HG03575 (cell line): ENCODE measurements around the gene CACNA2D4.

Experiments used
- ATAC-seq: cut with Tn5 transposase; IDR thresholded peaks from one replicate; pipeline ENCODE4 v1.9.1; 2021; ENCODE audit not compliant: unreplicated experiment, insufficient number of reproducible peaks, low FRiP score; ENCODE audit errors: extremely low read depth

Gene CACNA2D4

GRCh38 chr12:1777798-1778197 is 140.7 kb downstream of the CACNA2D4 start:
- ATAC-seq: no peak

- no peak for ATAC-seq
Observed at GRCh38 chr12:1776170-1776921, 142.1 kb downstream of the CACNA2D4 start.

- no peak for ATAC-seq
Observed at GRCh38 chr12:1773937-1774655, 144.4 kb downstream of the CACNA2D4 start.

- ATAC-seq: no peak
Observed at GRCh38 chr12:1769809-1770494, 148.5 kb downstream of the CACNA2D4 start.

GRCh38 chr12:1768615-1769014 is 149.8 kb downstream of the CACNA2D4 start:
- no peak for ATAC-seq

- no peak for ATAC-seq
Observed at GRCh38 chr12:1767407-1768090, 150.9 kb downstream of the CACNA2D4 start.

GRCh38 chr12:1766110-1766509 is 152.3 kb downstream of the CACNA2D4 start:
- ATAC-seq: no peak

- ATAC-seq: no peak
Observed at GRCh38 chr12:1763153-1763552, 155.3 kb downstream of the CACNA2D4 start.

- ATAC-seq: no peak
Observed at GRCh38 chr12:1761857-1762256, 156.6 kb downstream of the CACNA2D4 start.

- no peak for ATAC-seq
Observed at GRCh38 chr12:1760566-1761382, 157.7 kb downstream of the CACNA2D4 start.

GRCh38 chr12:1758887-1759286 is 159.6 kb downstream of the CACNA2D4 start:
- no peak for ATAC-seq

- no peak for ATAC-seq
Observed at GRCh38 chr12:1758376-1758775, 160.1 kb downstream of the CACNA2D4 start.

- ATAC-seq: no peak
Observed at GRCh38 chr12:1750300-1750699, 168.2 kb downstream of the CACNA2D4 start.

- ATAC-seq: no peak
Observed at GRCh38 chr12:1749019-1749418, 169.4 kb downstream of the CACNA2D4 start.

GRCh38 chr12:1747609-1748008 is 170.8 kb downstream of the CACNA2D4 start:
- no peak for ATAC-seq

- ATAC-seq: no peak
Observed at GRCh38 chr12:1744932-1745331, 173.5 kb downstream of the CACNA2D4 start.
